Colonic mucosa (tissue), 4 donors: ENCODE results near the gene BICD1. TPM values are rescaled to one million over a fixed set of nuclear protein-coding genes. Genes with fewer than 3 reads are reported as not detected.

Experiments
- DNase-seq: peaks from one replicate; pipeline ENCODE4 v3.0.0-alpha.2; 2020
- H3K27ac ChIP-seq: fragments of 200-600 bp; one replicate; pipeline ENCODE4 v1.8.0; 2021
- H3K27me3 ChIP-seq: fragments of 200-600 bp; one replicate; pipeline ENCODE4 v1.8.0; 2021
- H3K36me3 ChIP-seq: fragments of 200-600 bp; one replicate; pipeline ENCODE4 v1.8.0; 2021
- H3K4me1 ChIP-seq: fragments of 200-600 bp; one replicate; pipeline ENCODE4 v1.8.0; 2021; ENCODE audit warnings: mild to moderate bottlenecking
- H3K4me3 ChIP-seq: fragments of 200-600 bp; one replicate; pipeline ENCODE4 v1.8.0; 2021
- H3K9ac ChIP-seq, 2 donors: one replicate each; pipeline ENCODE4 v1.7.0; 2013; ENCODE audit warnings: control low read depth in 2 of 2, low read depth in 2 of 2, low read length in 2 of 2
- H3K9me3 ChIP-seq: fragments of 200-600 bp; one replicate; pipeline ENCODE4 v1.8.0; 2021
- intact Hi-C: fragments of 100-400 bp; cut with DNase I; formaldehyde crosslinking; loops from one replicate; pipeline ENCODE4 v1.14.1; 2022
- total RNA-seq, 2 donors: library from RNA; stranded (reverse); fragmentation: NEBNext Ultra II Directional in 1 of 2; extraction: Animal tissue kit (Norgen Biotek cat#: 25700) in 1 of 2; gene quantifications; one replicate each; pipeline ENCODE4 v1.2.1, GENCODE V29; 2021
- TF ChIP-seq, protein P1 (sequence below): fragments of 200-600 bp; IDR thresholded peaks from one replicate; pipeline ENCODE4 v1.8.0; 2022; ENCODE audit warnings: antibody characterized with exemption, mild to moderate bottlenecking
- donor health status: healthy.
- donor health status: DM: no; HTN: no; CAD: no.
- donor health status: DM: no; HTN: no; CAD: no.

The BICD1 gene
- total RNA-seq, 2 donors from 2014 or later = 4.2 to 5.8 TPM

GRCh38 chr12:32136404-32136803 lies 29.8 kb downstream of the BICD1 start:
- Histone ChIP-seq H3K4me1 (no peaks in the 10 kb centered on the region), H3K9me3 (no peaks in the 10 kb centered on the region), H3K27me3 (no peaks in the 10 kb centered on the region), H3K36me3 (no peaks in the 10 kb centered on the region), H3K9ac (no peak overlapping the region), H3K4me3 (no peak overlapping the region), H3K27ac (no peak overlapping the region)
- TF ChIP-seq, protein P1, sequence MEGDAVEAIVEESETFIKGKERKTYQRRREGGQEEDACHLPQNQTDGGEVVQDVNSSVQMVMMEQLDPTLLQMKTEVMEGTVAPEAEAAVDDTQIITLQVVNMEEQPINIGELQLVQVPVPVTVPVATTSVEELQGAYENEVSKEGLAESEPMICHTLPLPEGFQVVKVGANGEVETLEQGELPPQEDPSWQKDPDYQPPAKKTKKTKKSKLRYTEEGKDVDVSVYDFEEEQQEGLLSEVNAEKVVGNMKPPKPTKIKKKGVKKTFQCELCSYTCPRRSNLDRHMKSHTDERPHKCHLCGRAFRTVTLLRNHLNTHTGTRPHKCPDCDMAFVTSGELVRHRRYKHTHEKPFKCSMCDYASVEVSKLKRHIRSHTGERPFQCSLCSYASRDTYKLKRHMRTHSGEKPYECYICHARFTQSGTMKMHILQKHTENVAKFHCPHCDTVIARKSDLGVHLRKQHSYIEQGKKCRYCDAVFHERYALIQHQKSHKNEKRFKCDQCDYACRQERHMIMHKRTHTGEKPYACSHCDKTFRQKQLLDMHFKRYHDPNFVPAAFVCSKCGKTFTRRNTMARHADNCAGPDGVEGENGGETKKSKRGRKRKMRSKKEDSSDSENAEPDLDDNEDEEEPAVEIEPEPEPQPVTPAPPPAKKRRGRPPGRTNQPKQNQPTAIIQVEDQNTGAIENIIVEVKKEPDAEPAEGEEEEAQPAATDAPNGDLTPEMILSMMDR = no peak
- intact Hi-C loops = no loop called here
- DNase-seq = no peak

DNA sequence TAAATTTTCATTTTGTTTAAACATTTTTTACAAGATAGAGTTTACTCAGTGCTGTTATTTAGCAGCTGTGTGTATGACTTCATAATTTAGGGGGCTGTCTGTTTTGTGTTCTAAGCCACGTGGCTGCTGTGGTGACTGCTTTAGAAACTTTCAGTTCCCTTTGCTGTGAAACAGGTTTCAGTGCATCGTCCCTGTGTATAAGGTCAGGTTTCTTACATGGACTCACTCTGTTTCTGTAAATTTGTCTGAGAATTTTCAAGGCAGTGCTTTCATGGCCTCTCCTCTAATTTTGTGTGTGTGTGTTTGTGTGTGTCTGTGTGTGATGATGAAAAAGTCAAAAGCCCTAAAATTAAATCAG lies 32.4 kb downstream of the BICD1 start:
- Histone ChIP-seq H3K4me3 (no peak overlapping the region), H3K27ac (no peak overlapping the region), H3K27me3 (no peaks in the 10 kb centered on the region), H3K36me3 (no peaks in the 10 kb centered on the region), H3K9ac (no peak overlapping the region), H3K9me3 (no peaks in the 10 kb centered on the region), H3K4me1 (no peaks in the 10 kb centered on the region)
- peak; percentile 20 for DNase-seq
- intact Hi-C loops = no loop called here
- TF ChIP-seq, protein P1 = no peak

GRCh38 chr12:32140877-32141276 lies 34.2 kb downstream of the BICD1 start:
- Histone ChIP-seq H3K9ac (no peak overlapping the region), H3K4me3 (no peak overlapping the region), H3K27me3 (no peaks in the 10 kb centered on the region), H3K36me3 (no peaks in the 10 kb centered on the region), H3K4me1 (no peaks in the 10 kb centered on the region), H3K9me3 (no peaks in the 10 kb centered on the region), H3K27ac (no peak overlapping the region)
- intact Hi-C loops = no loop called here
- no peak for DNase-seq
- TF ChIP-seq, protein P1 = no peak

DNA sequence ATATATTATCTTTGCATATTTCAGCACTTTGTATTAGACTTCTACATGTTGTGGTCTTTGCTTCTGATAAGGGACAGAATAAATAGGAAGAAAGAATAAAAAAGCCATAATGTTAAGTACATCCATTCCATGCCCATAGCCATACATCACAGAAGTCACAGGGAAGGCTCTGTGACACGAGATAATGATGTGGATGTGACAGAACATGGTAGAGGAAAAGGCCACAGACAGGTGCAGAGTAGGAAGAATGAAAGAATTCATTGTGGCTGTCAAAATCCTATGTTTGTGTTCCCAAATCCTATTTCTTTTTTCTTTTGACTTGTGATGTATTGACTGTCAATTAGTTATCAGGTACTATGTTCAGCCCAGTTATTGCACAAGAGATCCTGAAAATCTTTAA lies 38.4 kb downstream of the BICD1 start:
- DNase-seq = no peak
- TF ChIP-seq, protein P1 = no peak
- intact Hi-C loops = no loop called here
- Histone ChIP-seq H3K27ac (no peak overlapping the region), H3K9ac (no peak overlapping the region), H3K36me3 (no peaks in the 10 kb centered on the region), H3K4me1 (no peaks in the 10 kb centered on the region), H3K27me3 (no peaks in the 10 kb centered on the region), H3K4me3 (no peak overlapping the region), H3K9me3 (no peaks in the 10 kb centered on the region)

- H3K9me3 ChIP-seq = no peaks in the 10 kb centered on the region
- no peak for DNase-seq
- H3K27me3 ChIP-seq = no peaks in the 10 kb centered on the region
- no peaks in the 10 kb centered on the region for H3K4me1 ChIP-seq
- TF ChIP-seq, protein P1 = no peak
- no peaks in the 10 kb centered on the region for H3K36me3 ChIP-seq
- intact Hi-C loops = no loop called here
- no peak overlapping the region for H3K27ac ChIP-seq
- H3K9ac ChIP-seq = no peak overlapping the region
- H3K4me3 ChIP-seq = no peak overlapping the region
Measured at GRCh38 chr12:32146074-32146873, 39.6 kb downstream of the BICD1 start.
